Skeletal muscle cell (primary cell): Measurements from ENCODE around the gene ZG16B.

Source experiments
- DNase-seq: peaks from one replicate; pipeline ENCODE4 v3.0.0-alpha.2; 2010; ENCODE audit warnings: low read depth
- H3K4me3 ChIP-seq: 2 replicates; pipeline ENCODE4 v1.5.1; 2011; ENCODE audit warnings: low read depth, mild to moderate bottlenecking, control low read depth, low read length, moderate library complexity

ZG16B gene

DNA sequence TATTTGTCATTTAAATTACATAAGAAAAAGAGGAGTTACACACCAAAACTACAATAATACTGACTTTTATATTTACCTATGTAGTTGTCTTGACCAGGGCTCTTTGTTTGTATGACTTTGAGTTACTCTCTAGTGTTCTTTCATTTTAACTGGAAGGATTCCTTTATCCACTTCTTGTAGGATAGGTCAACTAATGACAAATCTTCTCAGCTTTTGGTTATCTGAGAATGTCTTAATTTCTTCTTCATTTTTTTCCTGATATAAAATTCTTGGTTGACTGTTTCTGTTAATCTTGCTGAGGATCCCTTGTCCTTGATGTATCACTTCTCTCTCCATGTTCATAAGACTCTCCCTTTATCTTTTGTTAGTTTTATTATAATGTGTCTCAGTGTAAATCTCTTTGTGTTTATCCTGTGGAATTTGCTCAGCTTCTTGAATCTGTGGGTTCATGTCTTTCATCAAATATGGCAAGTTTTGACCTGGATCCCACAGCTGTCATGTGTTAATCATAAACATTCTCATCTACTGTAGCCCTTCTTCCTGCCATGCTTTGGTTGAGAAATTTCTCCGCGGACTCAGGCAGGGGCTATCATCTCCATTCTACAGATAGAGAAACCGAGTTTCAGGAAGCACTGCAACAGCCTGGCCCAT lies 26.4 kb upstream of the ZG16B start:
- H3K4me3 ChIP-seq: no peak overlapping the region
- no peak for DNase-seq

DNA sequence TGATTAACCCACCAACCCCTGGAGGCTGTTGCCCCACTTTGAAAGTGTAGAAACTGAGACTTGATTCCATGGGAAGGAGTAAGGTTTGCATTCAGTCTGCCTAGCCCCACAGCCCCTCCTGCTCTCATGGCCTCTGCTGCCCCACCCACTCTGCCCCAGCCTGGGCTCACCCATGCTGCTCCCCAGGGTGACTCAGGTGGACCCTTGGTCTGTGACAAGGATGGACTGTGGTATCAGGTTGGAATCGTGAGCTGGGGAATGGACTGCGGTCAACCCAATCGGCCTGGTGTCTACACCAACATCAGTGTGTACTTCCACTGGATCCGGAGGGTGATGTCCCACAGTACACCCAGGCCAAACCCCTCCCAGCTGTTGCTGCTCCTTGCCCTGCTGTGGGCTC lies 25.4 kb upstream of the ZG16B start:
- no peak overlapping the region for H3K4me3 ChIP-seq
- no peak for DNase-seq

DNA sequence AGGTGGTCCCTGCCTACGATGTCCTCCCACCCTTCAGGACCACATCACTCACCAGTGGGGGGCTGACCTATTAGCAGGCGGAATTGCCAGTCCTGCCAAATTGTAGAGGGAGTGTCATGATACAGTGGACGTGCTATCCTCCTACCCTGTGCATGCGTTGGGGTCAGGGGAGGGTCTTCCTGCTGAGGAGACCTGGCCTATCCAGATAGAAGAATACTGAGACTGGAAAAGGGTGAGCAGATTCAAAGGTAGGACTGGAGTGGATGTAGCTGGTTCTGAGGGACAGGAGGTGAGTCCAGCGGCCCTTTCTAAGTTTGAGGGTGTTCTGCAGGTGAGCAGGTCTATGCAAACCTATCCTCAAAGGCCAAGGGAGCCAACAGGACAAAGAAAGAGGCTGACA lies 23.8 kb upstream of the ZG16B start:
- no peak for DNase-seq

DNA sequence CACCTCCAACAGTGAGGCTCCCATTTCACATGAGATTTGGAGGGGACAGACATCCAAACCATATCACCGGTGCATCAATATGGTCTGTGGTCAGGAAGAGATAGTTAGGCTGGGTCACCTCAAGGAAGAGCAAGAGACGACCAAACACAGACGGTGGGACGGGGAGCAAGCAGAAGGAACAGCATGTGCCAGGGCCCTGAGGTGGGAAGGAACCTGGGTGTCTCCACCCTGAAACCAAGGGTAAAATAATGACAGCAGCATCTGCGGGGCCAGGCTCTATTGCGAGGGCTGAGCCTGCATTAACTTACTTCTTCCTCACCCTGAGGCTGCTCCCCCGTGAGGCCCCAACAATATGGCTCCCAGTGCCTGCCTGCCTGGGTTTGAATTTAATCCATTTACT lies 21.9 kb upstream of the ZG16B start:
- DNase-seq: no peak

More for the DNA sequence above, 23.8 kb upstream of the ZG16B start:
- H3K4me3 ChIP-seq: no peak overlapping the region

DNA sequence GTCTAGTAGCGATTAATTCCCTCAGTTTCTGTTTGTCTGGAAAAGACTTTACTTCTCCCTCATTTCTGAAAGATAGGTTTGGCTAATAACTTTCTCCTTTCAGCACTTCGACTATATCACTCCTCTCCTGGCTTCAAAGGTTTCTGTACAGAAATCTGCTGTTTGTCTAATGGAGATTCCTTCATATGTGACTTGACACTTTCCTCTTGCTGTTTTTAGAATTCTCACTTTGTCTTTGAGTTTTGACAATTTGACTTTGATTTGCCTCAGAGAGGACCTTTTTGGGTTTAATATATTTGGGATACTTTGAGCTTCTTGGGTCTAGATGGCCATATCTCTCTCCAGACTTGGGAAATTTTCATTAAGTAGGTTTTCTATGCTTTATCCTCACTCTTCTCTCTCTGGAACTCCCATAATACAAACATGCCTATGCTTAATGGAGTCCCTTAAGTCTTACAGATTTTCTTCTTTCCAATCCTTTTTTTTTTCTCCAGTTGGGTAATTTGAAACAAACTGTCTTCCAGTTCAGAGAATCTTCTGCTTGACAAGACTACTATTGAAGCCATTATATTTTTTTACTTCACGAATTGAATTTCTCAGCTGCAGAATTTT lies 20.8 kb upstream of the ZG16B start:
- H3K4me3 ChIP-seq: no peak overlapping the region
- no peak for DNase-seq

More for the DNA sequence above, 21.9 kb upstream of the ZG16B start:
- no peak overlapping the region for H3K4me3 ChIP-seq

DNA sequence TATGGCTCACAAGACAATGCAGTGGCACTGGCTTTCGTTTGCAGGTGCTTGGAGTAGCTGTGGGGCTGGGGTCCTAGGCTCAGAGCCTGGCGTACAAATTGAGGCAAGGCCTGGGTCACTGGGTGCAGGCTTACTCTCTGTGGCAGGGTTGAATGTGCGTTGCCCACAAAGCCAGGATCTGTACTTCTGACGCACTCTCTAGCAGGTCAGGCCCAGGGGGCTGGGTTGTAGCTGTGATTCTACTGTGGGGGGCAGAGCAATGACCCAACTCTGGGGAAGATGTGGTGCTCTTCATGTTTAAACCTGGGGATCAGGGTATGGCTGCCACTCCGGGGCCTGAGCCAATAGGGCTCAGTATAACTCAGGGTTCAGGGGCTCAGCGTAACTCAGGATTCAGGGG lies 19.5 kb upstream of the ZG16B start:
- no peak overlapping the region for H3K4me3 ChIP-seq
- no peak for DNase-seq

DNA sequence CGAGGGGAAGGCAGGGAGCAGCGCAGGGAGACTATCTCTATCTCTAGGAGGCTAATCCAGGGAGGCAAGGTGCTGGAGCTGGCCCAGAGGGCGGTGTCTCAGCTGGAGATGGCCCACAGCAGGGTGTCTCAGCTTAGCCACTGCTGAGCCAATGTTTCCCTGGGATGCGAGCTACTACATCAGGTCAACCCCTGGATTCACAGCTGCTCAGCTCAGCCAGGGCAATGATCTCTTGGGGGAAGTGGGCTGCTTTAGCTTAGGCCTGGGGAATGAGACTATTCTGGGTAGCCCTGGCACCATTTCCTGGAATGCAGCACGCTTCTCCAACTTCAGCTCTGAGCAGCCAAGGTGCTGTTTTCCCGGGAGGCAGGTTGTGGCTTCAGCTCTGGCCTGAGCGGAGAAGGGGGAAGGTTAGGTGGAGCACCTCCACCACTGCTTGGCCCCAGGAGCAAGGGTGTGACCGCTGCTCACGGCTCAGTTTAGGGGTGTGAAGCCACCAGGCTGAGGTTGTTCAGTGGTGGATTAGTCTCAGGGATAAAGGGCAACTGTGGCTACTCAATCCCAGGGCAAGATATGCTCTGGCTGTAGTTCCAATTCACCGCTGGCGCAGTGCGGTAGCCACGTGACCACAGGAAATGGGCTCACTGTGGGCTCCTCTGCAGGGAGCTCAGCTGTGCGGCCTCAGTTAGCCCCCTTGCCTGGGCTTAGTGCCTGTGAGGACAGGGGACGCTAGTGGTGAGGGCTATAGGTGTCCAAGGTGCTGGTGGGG lies 18.2 kb upstream of the ZG16B start:
- H3K4me3 ChIP-seq: no peak overlapping the region
- DNase-seq: no peak

DNA sequence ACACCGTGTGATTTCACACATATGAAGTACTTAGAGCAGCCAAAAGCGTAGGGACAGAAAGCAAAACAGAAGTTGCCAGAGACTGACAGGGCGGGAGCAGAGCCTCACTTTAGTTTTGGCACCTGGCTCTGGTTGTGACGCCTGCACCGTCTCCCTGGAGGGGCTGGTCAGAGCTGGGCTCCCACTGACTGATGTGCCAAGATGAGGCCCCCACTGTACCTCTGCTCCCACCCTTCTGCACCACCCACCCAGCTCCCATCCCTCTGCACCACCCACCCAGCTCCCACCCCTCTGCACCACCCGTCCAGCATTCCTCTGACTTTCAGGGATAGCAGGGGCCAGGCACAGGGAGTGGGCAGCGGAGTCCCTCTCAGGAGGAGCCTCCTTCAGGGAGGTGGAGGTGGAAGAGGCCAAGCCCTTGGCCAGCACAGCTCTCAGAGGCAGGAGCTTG lies 16.3 kb upstream of the ZG16B start:
- no peak overlapping the region for H3K4me3 ChIP-seq
- DNase-seq: no peak

DNA sequence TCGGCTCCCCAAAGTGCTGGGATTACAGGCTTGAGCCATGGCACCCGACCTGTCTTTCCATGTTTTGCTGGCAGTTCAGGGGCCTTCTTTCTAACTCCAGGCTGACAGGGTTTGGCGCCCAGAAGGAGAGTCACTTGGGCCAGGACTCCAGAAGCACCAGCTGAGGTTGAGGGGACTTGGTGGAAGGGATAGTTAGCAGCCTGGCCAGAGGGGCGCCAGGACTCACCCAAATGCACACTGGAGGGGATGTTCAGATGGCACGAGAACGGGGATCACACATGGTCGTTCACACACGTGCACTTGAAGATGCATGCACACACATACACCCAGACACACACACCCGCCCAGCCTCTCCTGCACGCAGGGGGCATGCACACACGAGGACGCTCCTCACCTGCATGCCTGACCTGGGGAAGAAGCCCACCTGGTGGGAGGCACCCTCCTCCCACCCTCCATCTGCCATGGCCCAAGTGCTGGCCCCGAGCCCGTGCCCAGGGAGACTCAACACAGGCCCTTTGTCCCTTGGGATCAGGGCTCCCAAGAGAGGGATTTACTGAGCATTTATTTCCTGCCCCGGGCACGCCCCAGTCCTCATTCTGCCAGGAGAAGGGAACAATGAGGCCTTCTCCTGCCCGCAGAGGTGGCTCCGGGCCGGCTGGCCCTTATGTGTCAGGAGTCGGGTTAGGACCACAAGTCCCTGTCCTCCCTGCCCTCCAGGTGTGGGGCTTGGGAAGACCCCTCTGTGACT lies 15.4 kb upstream of the ZG16B start:
- no peak for DNase-seq
- no peak overlapping the region for H3K4me3 ChIP-seq

DNA sequence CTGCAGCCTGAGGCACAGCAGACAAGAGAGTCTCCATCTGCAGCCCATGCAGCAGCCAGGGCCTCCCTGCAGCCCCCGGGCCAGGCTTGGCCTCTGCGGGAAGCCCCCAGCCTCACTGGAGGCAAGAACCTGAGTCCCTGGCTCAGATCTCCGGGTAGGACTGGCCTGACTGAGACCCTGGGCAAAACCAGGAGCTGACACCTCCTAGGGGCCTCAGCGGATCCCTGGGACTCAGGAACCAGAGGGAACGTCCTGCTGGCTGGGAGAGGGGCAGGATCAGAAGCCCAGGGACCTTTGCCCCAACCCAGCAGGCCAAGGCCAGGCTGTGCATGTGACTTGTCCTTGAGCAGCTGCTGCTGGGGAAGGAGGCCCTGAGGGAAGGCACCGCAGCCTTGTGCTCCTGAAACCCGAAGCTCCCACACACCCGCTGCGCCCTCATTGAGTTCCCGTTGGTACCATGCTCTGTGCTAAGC lies 14.8 kb upstream of the ZG16B start:
- DNase-seq: no peak
- H3K4me3 ChIP-seq: no peak overlapping the region

DNA sequence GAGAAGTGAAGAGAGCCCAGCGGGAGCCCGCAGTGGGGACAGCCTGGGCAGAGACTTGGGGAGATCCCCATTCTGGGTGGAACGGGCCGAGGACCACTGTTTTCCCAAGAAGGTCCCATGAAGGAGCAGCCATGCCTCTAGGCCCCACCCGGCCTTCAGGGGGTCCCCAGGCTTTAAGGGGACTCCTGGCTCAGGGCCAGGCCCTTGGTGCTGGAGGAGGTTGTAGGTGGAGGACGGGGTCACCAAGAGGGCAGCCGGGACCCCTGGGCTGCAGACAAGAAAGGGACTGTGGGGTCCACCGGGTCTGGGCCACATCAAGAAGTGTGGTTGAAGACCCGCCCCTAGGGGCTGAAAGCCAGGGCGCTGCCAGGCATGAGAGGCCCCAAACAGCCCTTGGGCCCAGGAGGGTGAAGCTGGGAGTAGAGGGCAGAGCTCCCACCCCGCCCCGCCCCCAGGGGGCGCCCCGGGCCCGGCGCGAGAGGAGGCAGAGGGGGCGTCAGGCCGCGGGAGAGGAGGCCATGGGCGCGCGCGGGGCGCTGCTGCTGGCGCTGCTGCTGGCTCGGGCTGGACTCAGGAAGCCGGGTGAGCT lies 13.3 kb upstream of the ZG16B start, which contains the start of gene PRSS21:
PRSS21 (plus strand) TSS at position 487 of the 589 bp plus-strand sequence; CDS start at position 519, 32 bp downstream.
- DNase-seq: no peak
- no peak within 1 kb of the TSS for H3K4me3 ChIP-seq

DNA sequence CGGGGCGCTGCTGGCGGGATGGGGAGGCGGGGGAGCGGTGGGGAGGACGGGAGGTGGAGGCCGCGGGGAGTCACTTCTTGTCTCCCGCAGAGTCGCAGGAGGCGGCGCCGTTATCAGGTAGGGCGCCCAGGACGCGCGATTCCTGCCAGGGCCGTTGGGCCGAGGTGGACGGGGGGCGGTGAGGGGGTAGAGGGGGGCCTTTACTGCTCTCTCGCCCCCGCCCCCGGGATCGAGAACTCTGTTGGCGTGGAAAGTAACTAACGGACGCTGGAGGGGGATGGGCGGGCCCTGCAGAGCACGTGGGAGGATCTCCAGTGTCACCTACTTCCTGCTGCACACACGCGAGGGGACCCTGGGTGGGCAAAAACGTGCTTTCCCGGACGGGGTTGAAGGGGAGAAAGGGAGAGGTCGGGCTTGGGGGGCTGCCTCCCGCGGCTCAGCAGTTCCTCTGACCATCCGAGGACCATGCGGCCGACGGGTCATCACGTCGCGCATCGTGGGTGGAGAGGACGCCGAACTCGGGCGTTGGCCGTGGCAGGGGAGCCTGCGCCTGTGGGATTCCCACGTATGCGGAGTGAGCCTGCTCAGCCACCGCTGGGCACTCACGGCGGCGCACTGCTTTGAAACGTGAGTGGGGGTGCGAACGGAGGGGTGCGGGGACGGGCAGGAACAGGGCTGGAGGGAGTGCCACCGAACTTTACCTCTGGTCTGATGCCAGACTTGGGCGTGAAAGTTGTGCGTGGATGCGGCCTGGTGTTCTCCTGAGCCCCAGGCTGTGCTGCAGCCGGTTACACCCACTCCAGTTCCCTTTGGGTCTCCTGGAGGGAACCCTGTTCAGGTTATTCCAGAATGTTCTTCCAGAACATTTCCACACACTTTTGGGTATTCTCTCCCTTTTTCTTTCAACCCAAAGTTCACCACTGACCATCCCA lies 12.5 kb upstream of the ZG16B start:
- no peak for DNase-seq
- H3K4me3 ChIP-seq: no peak overlapping the region

DNA sequence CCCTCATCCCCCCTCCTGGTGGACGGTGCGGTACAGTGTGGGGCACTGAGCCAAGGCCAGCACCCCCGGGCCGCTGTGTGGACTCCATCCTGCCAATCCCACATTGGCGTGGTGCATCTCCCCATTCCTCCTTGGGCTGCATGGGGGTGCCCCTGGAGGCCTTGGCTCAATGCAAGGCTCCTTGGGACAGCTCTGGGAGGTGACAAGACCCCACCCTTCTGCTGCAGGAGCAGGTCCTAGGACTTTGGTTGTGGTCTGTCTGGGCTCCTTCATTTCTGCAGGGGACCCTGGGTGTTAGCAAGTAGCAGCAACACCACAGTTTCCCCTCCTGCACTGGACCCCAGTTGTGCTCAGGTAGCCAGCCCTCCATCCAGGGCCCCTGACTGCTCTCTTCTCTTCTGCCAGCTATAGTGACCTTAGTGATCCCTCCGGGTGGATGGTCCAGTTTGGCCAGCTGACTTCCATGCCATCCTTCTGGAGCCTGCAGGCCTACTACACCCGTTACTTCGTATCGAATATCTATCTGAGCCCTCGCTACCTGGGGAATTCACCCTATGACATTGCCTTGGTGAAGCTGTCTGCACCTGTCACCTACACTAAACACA lies 11.7 kb upstream of the ZG16B start:
- H3K4me3 ChIP-seq: no peak overlapping the region

DNA sequence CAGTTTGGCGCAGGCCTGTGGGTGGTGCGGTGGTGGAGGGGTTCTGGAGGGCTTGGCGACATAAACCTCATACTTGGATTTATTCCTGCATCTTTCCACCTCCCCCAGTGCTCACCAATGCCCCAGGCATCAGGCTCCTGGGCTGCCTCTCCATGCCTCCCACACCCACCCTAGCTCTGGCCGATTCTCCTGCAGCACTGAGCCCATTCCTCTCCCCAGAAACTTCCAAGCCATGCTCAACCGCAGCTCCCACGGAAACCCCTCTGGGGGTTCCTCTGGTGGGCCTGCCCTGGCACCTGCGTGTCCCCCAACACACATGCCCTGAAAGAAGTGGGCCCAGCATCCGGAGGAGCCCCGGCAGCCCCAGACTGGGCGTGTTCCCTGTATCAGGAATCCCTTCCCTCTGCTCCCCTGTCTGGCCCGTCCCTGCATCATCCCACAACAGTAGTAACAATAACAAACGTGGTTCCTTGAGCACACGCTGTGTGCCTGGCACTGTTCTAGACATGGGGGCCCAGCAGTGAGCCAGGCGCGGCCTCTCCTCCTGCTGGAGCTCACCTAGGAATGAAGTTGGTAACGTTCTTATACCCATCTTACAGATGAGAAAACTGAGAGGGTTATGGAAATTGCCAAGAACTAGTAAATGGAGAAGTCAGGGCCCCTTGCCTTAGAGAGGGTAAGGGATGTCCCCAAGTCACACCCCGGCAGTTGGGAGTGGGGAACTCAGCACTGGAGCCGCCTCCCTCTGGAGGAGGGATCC lies 10.7 kb upstream of the ZG16B start:
- DNase-seq: no peak
- H3K4me3 ChIP-seq: no peak overlapping the region

More for the DNA sequence above, 11.7 kb upstream of the ZG16B start:
- no peak for DNase-seq

DNA sequence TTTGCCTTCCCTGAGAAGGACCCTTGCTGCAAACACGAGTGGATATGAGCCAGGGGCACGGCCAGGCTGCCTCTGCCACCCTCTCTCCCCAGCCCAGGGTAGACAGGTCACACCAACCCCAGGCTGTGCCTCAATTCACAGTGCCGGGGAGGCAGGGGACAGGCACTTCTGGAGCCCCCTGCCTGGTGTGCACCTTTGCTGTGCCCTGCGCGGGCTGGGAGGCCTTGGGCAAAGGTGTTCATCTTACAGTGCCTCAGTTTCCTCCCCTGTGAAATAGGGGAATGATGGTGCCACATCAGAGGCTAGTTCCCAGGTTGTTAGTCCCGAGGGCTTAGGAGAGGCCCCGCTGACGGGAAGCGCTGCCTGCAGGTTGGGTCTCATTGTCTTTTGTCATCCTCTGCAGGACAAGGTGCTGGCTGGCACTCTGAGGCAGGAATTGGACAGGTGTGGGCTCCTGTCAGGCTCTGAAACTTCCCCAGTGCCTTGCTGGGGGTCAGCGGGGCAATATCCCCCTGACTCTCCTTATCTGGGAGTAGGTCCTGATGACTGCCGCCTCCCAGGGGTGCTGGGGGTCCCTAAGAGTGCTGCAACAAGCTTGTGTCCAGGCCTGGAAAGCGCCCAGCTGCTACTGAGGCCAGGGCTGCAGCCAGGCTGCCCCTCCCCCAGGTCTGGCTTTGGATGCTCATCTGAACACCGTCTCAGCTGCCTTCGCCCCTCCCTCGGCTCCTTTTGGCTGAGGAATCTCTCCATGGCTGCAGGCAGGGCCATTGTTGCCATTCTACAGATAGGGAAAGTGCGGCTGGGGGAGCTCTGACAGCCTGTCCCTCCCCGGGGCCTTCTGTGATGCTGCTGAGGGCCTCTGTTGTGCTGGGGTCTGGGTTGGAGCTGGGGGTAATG lies 9.9 kb upstream of the ZG16B start:
- H3K4me3 ChIP-seq: no peak overlapping the region
- DNase-seq: no peak

DNA sequence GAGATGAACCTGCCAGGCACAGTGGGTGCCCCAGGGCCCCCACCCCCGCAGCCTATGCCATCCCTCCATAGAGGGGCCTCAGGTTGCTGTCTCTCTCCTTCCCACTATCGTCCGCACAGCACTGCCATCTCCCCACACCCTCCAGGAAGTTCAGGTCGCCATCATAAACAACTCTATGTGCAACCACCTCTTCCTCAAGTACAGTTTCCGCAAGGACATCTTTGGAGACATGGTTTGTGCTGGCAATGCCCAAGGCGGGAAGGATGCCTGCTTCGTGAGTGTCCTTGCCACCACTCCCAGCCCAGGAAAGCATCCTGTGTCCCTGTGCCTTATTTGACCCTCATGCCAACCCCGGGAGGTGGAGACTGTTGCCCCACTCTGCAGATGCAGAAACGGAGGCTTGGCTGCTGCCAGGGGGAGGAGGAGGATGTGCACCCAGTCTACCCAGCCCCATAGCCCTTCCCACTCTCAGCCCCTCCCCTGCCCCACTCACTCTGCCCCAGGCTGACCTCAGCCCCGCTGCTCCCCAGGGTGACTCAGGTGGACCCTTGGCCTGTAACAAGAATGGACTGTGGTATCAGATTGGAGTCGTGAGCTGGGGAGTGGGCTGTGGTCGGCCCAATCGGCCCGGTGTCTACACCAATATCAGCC lies 9.1 kb upstream of the ZG16B start:
- no peak overlapping the region for H3K4me3 ChIP-seq
- no peak for DNase-seq
